Kidney (tissue), 14 donors: Measurements from ENCODE around the gene KL. TPM values are rescaled to one million over a fixed set of nuclear protein-coding genes. Genes with fewer than 3 reads are reported as not detected.

Experiments used
- DNase-seq, 5 donors: peaks; one replicate each; pipeline ENCODE4 v3.0.0-alpha.2; 2013 to 2020
- FAIRE-seq: peaks from 2 replicates; lab custom pipeline; 2012; peaks lifted over from hg19 to GRCh38; lab: Jason Lieb, UNC
- H3K27ac ChIP-seq, 2 donors: one replicate each; pipeline ENCODE4 v1.7.0; 2013; ENCODE audit warnings: low read depth in 2 of 2, low read length in 2 of 2, inconsistent platforms in 1 of 2
- H3K27me3 ChIP-seq: one replicate; pipeline ENCODE4 v1.7.1; 2013; ENCODE audit warnings: low read length, inconsistent platforms; ENCODE audit not compliant: control insufficient read depth, insufficient read depth
- H3K36me3 ChIP-seq, 3 donors: one replicate each; pipeline versions ENCODE4 v1.7.0 to v1.7.1; 2013; ENCODE audit warnings: low read length in 3 of 3, control low read depth in 1 of 3, inconsistent platforms in 1 of 3; ENCODE audit not compliant: insufficient read depth in 3 of 3, control insufficient read depth in 2 of 3
- H3K4me1 ChIP-seq, 3 donors: one replicate each; pipeline versions ENCODE4 v1.7.0 to v1.7.1; 2013; ENCODE audit warnings: low read length in 3 of 3, inconsistent platforms in 1 of 3, low read depth in 1 of 3; ENCODE audit not compliant: control insufficient read depth in 2 of 3, insufficient read depth in 2 of 3
- H3K4me3 ChIP-seq, 3 donors: one replicate each; pipeline versions ENCODE4 v1.7.0 to v1.8.1; 2013; ENCODE audit warnings: low read length in 3 of 3, control low read depth in 1 of 3, inconsistent platforms in 1 of 3
- H3K9ac ChIP-seq, 3 donors: one replicate each; pipeline versions ENCODE4 v1.7.0 to v1.7.1; 2013; ENCODE audit warnings: low read length in 3 of 3, control low read depth in 1 of 3, inconsistent platforms in 1 of 3
- H3K9me3 ChIP-seq, 3 donors: one replicate each; pipeline versions ENCODE4 v1.7.0 to v1.7.1; 2013; ENCODE audit warnings: low read length in 3 of 3, control low read depth in 1 of 3, inconsistent platforms in 1 of 3; ENCODE audit not compliant: control insufficient read depth in 2 of 3, insufficient read depth in 1 of 3
- intact Hi-C: fragments of 100-400 bp; cut with DNase I; formaldehyde crosslinking; loops from one replicate; pipeline ENCODE4 v1.11.1; 2022
- polyA plus RNA-seq: library from polyadenylated mRNA; stranded (reverse); fragments of 350-450 nt; fragmentation: Illumina TruSeq; extraction: RNeasy Lipid Tissue Mini Kit (QIAGEN cat#74804); gene quantifications from one replicate; pipeline ENCODE4 v1.2.3, GENCODE V29; 2014; ENCODE audit warnings: low read depth, low replicate concordance; ENCODE audit not compliant: insufficient read depth
- total RNA-seq: library from RNA; stranded (reverse); fragmentation: NEBNext Ultra II Directional; extraction: Animal tissue kit (Norgen Biotek cat#: 25700); gene quantifications from one replicate; pipeline ENCODE4 v1.2.1, GENCODE V29; 2021
- TF ChIP-seq, protein P1 (sequence below): IDR thresholded peaks from 3 replicates; pipeline ENCODE4 v1.5.1; 2012; ENCODE audit warnings: mild to moderate bottlenecking, moderate library complexity, borderline replicate concordance; ENCODE audit not compliant: insufficient read depth; ENCODE audit errors: extremely low read depth
- donor health status: control.
- donor health status: control.
- donor health status: control.
- donor health status: control.
- donor health status: control.
- donor health status: DM: yes; HTN: yes; CAD: no.
- donor health status: Normal renal cell carcinoma (clear cell type).

KL gene
- total and polyA plus RNA-seq, 2 donors from 2014 or later = 12.5 to 47.4 TPM

DNA sequence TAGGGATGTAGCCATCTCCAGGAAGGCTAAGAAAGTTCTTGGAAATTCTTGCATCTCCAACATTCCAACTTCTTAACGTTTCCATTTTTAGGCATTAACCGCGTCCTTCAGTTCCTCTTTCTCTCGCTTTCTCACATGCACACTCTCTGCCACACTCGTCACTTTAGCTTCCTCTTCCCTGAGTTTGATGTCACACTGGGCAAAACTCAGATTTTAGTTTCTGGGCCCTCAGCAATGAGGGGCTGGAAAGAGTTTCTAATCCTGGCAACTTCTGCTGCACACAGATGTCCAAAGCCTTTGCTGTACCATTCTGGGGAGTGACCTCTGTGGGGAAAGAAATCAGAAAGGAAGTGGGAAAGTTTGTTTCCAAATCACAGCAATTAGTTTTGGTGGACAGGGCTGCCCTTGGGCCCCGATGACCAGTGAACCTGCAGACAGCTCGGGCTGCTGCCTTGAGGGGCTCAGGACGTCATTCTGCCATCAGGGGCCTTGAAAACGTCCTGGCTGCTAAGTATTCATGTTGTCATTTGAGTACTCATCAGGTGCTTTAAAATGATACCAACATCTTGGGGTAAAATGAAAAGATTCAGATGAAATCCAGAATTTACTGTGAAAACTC is 89.3 kb downstream of the KL start:
- TF ChIP-seq, protein P1, sequence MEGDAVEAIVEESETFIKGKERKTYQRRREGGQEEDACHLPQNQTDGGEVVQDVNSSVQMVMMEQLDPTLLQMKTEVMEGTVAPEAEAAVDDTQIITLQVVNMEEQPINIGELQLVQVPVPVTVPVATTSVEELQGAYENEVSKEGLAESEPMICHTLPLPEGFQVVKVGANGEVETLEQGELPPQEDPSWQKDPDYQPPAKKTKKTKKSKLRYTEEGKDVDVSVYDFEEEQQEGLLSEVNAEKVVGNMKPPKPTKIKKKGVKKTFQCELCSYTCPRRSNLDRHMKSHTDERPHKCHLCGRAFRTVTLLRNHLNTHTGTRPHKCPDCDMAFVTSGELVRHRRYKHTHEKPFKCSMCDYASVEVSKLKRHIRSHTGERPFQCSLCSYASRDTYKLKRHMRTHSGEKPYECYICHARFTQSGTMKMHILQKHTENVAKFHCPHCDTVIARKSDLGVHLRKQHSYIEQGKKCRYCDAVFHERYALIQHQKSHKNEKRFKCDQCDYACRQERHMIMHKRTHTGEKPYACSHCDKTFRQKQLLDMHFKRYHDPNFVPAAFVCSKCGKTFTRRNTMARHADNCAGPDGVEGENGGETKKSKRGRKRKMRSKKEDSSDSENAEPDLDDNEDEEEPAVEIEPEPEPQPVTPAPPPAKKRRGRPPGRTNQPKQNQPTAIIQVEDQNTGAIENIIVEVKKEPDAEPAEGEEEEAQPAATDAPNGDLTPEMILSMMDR = no peak
- no peak for FAIRE-seq
- no peaks in the 10 kb centered on the region for H3K27me3 ChIP-seq
- no peak for DNase-seq
- intact Hi-C loops = no loop called here
- no peak overlapping the region for H3K4me3 ChIP-seq
- no peaks in the 10 kb centered on the region for H3K9me3 ChIP-seq
- H3K36me3 ChIP-seq = peaks cover 9 to 23% (median 15%) of the 10 kb centered on the region in 3 donors
- H3K9ac ChIP-seq = no peak overlapping the region
- no peak overlapping the region for H3K27ac ChIP-seq
- H3K4me1 ChIP-seq = peaks cover 0 to 8% (median 0%) of the 10 kb centered on the region in 3 donors

DNA sequence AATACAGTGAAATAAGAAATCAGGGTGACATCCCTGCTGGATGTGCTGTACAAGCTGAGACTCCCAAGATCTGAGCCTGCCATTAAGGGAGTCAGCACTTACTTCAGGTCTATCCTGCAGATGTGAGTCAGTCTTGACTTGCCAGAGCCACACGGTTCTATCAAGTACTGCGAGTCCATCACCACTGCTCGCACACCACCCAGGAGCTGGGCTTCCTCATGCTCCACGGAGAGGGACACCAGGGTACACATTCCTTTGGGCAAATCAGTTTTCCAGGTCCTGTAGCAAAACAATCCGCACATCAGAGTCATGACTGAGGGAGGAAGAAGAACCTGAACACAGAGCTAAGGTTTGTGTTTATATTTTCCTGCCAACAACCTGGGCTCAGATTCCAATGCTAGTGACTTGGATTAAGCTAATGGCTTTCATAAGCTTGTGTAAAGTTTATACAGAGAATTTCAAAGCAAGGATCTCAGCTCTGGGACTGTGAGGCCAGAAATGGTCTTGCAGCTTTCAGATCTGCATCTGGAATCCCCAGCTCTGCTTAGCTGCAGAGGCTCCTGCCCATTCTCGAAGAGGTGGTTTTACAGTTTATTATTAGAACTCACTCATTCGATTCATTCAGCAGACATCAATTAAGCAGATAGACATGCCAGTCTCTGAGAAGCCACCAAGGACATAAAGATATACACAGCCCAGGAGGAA is 90.6 kb downstream of the KL start:
- H3K4me1 ChIP-seq = peaks cover 0 to 12% (median 3%) of the 10 kb centered on the region in 3 donors

DNA sequence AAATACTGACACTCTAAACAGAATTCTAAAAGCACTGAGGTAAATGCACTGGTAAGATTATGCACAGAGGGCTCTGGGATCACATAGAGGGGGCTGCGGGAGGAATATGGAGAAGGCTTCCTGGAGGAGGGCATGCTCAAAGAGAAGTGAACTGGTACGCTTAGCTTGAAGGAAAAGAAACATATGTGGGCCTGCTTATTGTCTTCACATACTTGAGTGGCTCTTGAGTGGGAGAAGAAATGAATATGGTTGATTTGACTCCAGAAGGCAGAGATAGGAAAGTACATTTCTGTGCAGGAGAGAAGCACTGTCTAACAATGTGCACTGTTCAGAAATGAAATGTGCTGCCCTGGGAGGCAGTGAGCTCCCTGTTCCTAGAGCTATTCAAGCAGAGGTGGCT is 91.1 kb downstream of the KL start:
- H3K4me3 ChIP-seq = no peak overlapping the region
- intact Hi-C loops = no loop called here
- no peak overlapping the region for H3K27ac ChIP-seq
- TF ChIP-seq, protein P1 = no peak
- H3K36me3 ChIP-seq = peaks cover 9 to 27% (median 17%) of the 10 kb centered on the region in 3 donors
- H3K9me3 ChIP-seq = no peaks in the 10 kb centered on the region
- no peaks in the 10 kb centered on the region for H3K27me3 ChIP-seq
- DNase-seq = no peak
- peaks cover 0 to 12% (median 3%) of the 10 kb centered on the region in 3 donors for H3K4me1 ChIP-seq
- no peak for FAIRE-seq
- H3K9ac ChIP-seq = no peak overlapping the region

More for the DNA sequence above, 90.6 kb downstream of the KL start:
- H3K9me3 ChIP-seq = no peaks in the 10 kb centered on the region
- H3K27me3 ChIP-seq = no peaks in the 10 kb centered on the region
- H3K4me3 ChIP-seq = no peak overlapping the region
- no peak overlapping the region for H3K27ac ChIP-seq
- H3K36me3 ChIP-seq = peaks cover 9 to 24% (median 15%) of the 10 kb centered on the region in 3 donors
- intact Hi-C loops = no loop called here
- TF ChIP-seq, protein P1 = no peak
- H3K9ac ChIP-seq = no peak overlapping the region
- FAIRE-seq = no peak
- DNase-seq = no peak
